ENCODE data around the gene TMEM232. TPM values are rescaled to one million over a fixed set of nuclear protein-coding genes. Genes with fewer than 3 reads are reported as not detected.

Gene TMEM232
- total and polyA plus RNA-seq, 2 donors = 2.0 to 2.3 TPM

DNA sequence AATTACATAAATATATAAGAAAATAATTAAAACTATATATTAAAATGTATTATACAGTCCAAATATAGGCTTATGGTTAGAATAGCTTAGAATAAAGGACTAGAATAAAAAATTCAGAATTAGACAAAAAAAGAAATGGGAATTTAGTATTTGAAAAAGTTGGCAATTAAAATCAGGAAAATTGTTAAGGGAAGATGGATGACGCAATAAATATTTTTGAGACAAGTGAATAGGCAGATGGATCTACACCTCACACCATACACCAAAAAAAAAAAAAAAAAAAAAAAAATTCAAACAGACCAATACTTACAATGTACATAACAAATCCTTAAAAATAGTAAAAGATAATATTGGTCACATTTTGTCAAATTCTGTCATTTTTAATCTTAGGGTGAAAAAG, 200.7 kb downstream of the TMEM232 start:
- H3K9me3 ChIP-seq (ENCODE audit: control insufficient read depth in 2 of 2, insufficient read depth in 1 of 2, low read length in 1 of 2) = no peaks in the 10 kb centered on the region
- no peak overlapping the region for H3K27ac ChIP-seq (ENCODE audit: low read depth in 1 of 2, low read length in 1 of 2)
- no peak for DNase-seq (ENCODE audit: low read depth in 6 of 9, low spot score in 9 of 9)
- 100% methylated on average over 1 of the region's 1 CpG for WGBS
- H3K27me3 ChIP-seq (ENCODE audit: control insufficient read depth in 2 of 2, insufficient read depth in 1 of 2, low read length in 1 of 2) = no peaks in the 10 kb centered on the region
- no peaks in the 10 kb centered on the region for H3K36me3 ChIP-seq (ENCODE audit: control insufficient read depth in 2 of 2, insufficient read depth in 2 of 2, low read length in 1 of 2)
- H3K4me3 ChIP-seq (ENCODE audit: low read length in 2 of 2) = no peak overlapping the region
- H3K4me1 ChIP-seq (ENCODE audit: control insufficient read depth in 2 of 2, insufficient read depth in 2 of 2, low read length in 2 of 2) = no peaks in the 10 kb centered on the region

DNA sequence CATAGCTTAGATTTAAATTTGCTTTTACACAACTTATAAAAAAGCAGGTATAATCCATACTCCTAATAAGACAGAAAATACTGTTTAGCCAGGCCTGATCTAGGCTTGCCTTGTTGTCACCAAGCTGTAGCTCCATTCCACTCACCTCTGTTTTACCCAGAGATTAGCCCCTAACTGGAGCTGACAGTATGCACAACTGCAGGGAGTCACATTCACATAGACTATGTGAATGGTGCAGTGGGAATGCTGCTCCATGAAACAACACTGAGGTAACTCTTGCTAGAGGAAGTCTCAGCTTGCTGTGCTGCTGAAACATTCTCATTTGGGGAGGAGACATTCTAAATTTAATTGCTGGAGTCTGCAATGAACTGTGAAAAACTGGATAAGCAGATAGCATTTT, 209.1 kb downstream of the TMEM232 start:
- Histone ChIP-seq H3K4me3 (ENCODE audit: low read length in 2 of 2) (no peak overlapping the region), H3K27me3 (ENCODE audit: control insufficient read depth in 2 of 2, insufficient read depth in 1 of 2, low read length in 1 of 2) (no peaks in the 10 kb centered on the region), H3K27ac (ENCODE audit: low read depth in 1 of 2, low read length in 1 of 2) (no peak overlapping the region)

DNA sequence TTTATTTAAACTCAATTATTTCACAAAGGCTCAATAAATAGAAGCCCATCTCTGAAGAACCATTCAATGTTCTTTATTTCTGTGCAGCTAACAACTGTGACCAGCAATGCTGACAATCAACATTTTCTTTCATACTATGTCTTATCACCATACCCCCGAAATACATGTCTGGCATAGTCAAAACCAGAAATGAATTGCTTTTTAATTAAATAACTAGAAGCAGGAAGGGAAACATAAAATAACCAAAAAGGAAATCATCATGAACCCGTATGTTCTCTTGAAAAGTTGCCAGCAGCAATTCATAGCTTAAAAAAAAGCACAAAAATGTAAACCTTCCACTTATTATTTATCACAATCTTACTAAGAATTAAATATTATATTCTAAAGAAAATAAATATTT, 212.4 kb downstream of the TMEM232 start:
- Histone ChIP-seq H3K9me3 (ENCODE audit: control insufficient read depth in 2 of 2, insufficient read depth in 1 of 2, low read length in 1 of 2) (no peaks in the 10 kb centered on the region), H3K27me3 (ENCODE audit: control insufficient read depth in 2 of 2, insufficient read depth in 1 of 2, low read length in 1 of 2) (no peaks in the 10 kb centered on the region), H3K27ac (ENCODE audit: low read depth in 1 of 2, low read length in 1 of 2) (no peak overlapping the region), H3K36me3 (ENCODE audit: control insufficient read depth in 2 of 2, insufficient read depth in 2 of 2, low read length in 1 of 2) (no peaks in the 10 kb centered on the region), H3K4me3 (ENCODE audit: low read length in 2 of 2) (no peak overlapping the region), H3K4me1 (ENCODE audit: control insufficient read depth in 2 of 2, insufficient read depth in 2 of 2, low read length in 2 of 2) (no peaks in the 10 kb centered on the region)
- DNase-seq (ENCODE audit: low read depth in 6 of 9, low spot score in 9 of 9) = no peak
- WGBS = 13% methylated on average over 2 of the region's 2 CpGs

More for the DNA sequence above, 209.1 kb downstream of the TMEM232 start:
- Histone ChIP-seq H3K36me3 (ENCODE audit: control insufficient read depth in 2 of 2, insufficient read depth in 2 of 2, low read length in 1 of 2) (no peaks in the 10 kb centered on the region), H3K9me3 (ENCODE audit: control insufficient read depth in 2 of 2, insufficient read depth in 1 of 2, low read length in 1 of 2) (no peaks in the 10 kb centered on the region), H3K4me1 (ENCODE audit: control insufficient read depth in 2 of 2, insufficient read depth in 2 of 2, low read length in 2 of 2) (no peaks in the 10 kb centered on the region)
- no peak for DNase-seq (ENCODE audit: low read depth in 6 of 9, low spot score in 9 of 9)

DNA sequence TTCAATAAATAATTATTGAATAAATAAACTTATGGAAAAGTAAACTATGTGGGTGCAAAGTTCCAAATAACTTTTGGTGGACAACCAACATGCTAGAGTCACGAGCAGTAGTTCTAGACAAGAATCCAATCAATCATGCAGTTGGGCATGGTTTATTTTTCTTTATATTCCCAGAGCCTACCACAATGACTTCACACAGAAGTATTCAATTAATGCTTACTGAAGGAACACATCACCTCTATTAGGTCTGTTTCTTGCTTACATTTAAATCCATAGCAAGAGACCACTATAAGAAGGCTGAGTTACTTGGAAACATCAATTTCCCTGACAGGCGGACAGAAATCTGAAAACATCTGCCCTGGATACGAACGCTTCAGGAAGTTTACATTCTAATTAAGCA, 214.2 kb downstream of the TMEM232 start:
- no peaks in the 10 kb centered on the region for H3K9me3 ChIP-seq (ENCODE audit: control insufficient read depth in 2 of 2, insufficient read depth in 1 of 2, low read length in 1 of 2)
- no peaks in the 10 kb centered on the region for H3K36me3 ChIP-seq (ENCODE audit: control insufficient read depth in 2 of 2, insufficient read depth in 2 of 2, low read length in 1 of 2)
- DNase-seq (ENCODE audit: low read depth in 6 of 9, low spot score in 9 of 9) = no peak
- H3K27ac ChIP-seq (ENCODE audit: low read depth in 1 of 2, low read length in 1 of 2) = no peak overlapping the region
- H3K4me1 ChIP-seq (ENCODE audit: control insufficient read depth in 2 of 2, insufficient read depth in 2 of 2, low read length in 2 of 2) = no peaks in the 10 kb centered on the region
- no peak overlapping the region for H3K4me3 ChIP-seq (ENCODE audit: low read length in 2 of 2)
- 95% methylated on average over 4 of the region's 4 CpGs for WGBS
- no peaks in the 10 kb centered on the region for H3K27me3 ChIP-seq (ENCODE audit: control insufficient read depth in 2 of 2, insufficient read depth in 1 of 2, low read length in 1 of 2)

DNA sequence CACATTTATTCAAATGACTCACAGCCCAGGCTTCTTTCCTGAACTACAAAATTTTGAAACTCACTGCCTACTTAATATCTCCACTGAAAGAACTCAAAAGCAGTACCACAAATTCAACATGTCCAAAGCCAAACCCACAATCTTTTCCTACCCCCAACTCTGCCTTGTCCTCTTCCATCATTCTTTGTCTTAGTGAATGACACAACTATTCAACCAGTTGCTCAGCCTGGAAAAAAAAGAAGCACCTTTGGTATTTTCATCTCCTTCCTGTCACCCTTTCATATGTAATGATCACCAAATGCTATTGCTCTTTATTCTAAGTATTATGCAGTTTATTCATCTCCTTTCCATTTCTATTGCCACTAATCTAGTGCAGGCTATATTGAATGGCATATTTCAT, 216.3 kb downstream of the TMEM232 start:
- Histone ChIP-seq H3K4me1 (ENCODE audit: control insufficient read depth in 2 of 2, insufficient read depth in 2 of 2, low read length in 2 of 2) (no peaks in the 10 kb centered on the region), H3K36me3 (ENCODE audit: control insufficient read depth in 2 of 2, insufficient read depth in 2 of 2, low read length in 1 of 2) (no peaks in the 10 kb centered on the region), H3K27ac (ENCODE audit: low read depth in 1 of 2, low read length in 1 of 2) (no peak overlapping the region), H3K4me3 (ENCODE audit: low read length in 2 of 2) (no peak overlapping the region), H3K27me3 (ENCODE audit: control insufficient read depth in 2 of 2, insufficient read depth in 1 of 2, low read length in 1 of 2) (no peaks in the 10 kb centered on the region), H3K9me3 (ENCODE audit: control insufficient read depth in 2 of 2, insufficient read depth in 1 of 2, low read length in 1 of 2) (no peaks in the 10 kb centered on the region)
- no peak for DNase-seq (ENCODE audit: low read depth in 6 of 9, low spot score in 9 of 9)

DNA sequence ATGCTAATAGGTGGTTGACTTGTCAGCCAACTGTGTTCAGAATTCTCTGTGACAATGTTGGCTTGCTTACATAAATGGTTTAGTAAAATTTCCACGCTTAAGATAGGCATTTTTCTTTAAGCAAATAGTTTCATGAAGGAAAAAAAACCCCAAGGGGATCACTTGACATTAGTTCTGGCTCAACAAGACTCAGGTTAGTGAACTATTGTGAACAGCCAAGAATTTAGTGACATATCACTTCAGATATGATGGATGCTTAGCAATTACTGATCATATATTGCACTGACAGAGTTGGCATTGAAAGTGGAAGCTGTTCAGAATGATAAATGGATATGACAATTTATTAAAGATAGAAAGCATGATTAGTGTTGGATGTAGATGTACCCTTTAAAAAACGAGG, 218.5 kb downstream of the TMEM232 start:
- Histone ChIP-seq H3K4me1 (ENCODE audit: control insufficient read depth in 2 of 2, insufficient read depth in 2 of 2, low read length in 2 of 2) (no peaks in the 10 kb centered on the region), H3K4me3 (ENCODE audit: low read length in 2 of 2) (no peak overlapping the region), H3K27me3 (ENCODE audit: control insufficient read depth in 2 of 2, insufficient read depth in 1 of 2, low read length in 1 of 2) (no peaks in the 10 kb centered on the region), H3K27ac (ENCODE audit: low read depth in 1 of 2, low read length in 1 of 2) (no peak overlapping the region), H3K36me3 (ENCODE audit: control insufficient read depth in 2 of 2, insufficient read depth in 2 of 2, low read length in 1 of 2) (no peaks in the 10 kb centered on the region), H3K9me3 (ENCODE audit: control insufficient read depth in 2 of 2, insufficient read depth in 1 of 2, low read length in 1 of 2) (no peaks in the 10 kb centered on the region)
- no peak for DNase-seq (ENCODE audit: low read depth in 6 of 9, low spot score in 9 of 9)
- 82% methylated on average over 2 of the region's 2 CpGs for WGBS

DNA sequence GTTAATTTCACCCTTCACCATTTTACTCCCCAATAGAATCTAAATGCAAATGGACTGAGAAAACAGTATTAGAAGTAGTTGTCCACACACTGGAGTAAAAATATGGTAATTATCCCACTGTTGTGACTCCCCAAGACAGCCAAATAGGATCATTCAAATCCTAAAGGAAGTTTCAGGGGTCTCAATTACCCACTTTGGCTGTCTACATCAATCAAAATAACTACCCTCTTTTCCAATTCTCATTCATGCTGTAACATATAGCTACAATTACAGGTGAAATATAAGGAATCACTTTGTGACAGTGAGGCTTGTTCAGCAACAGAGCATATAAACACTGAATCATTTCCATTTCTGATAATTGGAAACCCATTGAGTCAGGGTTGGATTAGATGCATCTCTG, 220.1 kb downstream of the TMEM232 start:
- Histone ChIP-seq H3K27ac (ENCODE audit: low read depth in 1 of 2, low read length in 1 of 2) (no peak overlapping the region), H3K36me3 (ENCODE audit: control insufficient read depth in 2 of 2, insufficient read depth in 2 of 2, low read length in 1 of 2) (no peaks in the 10 kb centered on the region), H3K4me3 (ENCODE audit: low read length in 2 of 2) (no peak overlapping the region), H3K4me1 (ENCODE audit: control insufficient read depth in 2 of 2, insufficient read depth in 2 of 2, low read length in 2 of 2) (no peaks in the 10 kb centered on the region), H3K27me3 (ENCODE audit: control insufficient read depth in 2 of 2, insufficient read depth in 1 of 2, low read length in 1 of 2) (no peaks in the 10 kb centered on the region), H3K9me3 (ENCODE audit: control insufficient read depth in 2 of 2, insufficient read depth in 1 of 2, low read length in 1 of 2) (no peaks in the 10 kb centered on the region)
- DNase-seq (ENCODE audit: low read depth in 6 of 9, low spot score in 9 of 9) = no peak

DNA sequence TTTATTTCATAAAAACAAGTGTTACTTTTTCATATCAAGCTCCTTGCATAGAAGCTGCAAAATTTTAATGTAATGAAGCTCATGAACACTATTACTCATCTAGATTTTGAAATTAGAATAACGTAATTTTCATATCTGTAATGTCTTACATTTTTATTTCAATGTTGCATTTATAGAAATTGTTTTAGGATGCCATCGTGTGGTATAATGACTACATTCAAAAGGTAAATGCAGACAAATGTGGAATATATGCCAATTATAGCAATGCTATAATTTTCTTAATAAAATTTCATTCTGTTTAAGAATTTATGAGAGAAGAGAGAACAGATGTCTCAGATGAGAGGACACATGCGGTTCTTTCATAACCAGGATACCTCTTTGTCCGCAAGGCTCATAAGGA, 230.2 kb downstream of the TMEM232 start:
- Histone ChIP-seq H3K4me3 (ENCODE audit: low read length in 2 of 2) (no peak overlapping the region), H3K4me1 (ENCODE audit: control insufficient read depth in 2 of 2, insufficient read depth in 2 of 2, low read length in 2 of 2) (no peaks in the 10 kb centered on the region), H3K9me3 (ENCODE audit: control insufficient read depth in 2 of 2, insufficient read depth in 1 of 2, low read length in 1 of 2) (no peaks in the 10 kb centered on the region), H3K36me3 (ENCODE audit: control insufficient read depth in 2 of 2, insufficient read depth in 2 of 2, low read length in 1 of 2) (no peaks in the 10 kb centered on the region), H3K27me3 (ENCODE audit: control insufficient read depth in 2 of 2, insufficient read depth in 1 of 2, low read length in 1 of 2) (no peaks in the 10 kb centered on the region), H3K27ac (ENCODE audit: low read depth in 1 of 2, low read length in 1 of 2) (no peak overlapping the region)
- DNase-seq (ENCODE audit: low read depth in 6 of 9, low spot score in 9 of 9) = no peak
- 84% methylated on average over 4 of the region's 4 CpGs for WGBS

GRCh38 chr5:110492446-110492845, 234.0 kb downstream of the TMEM232 start:
- no peaks in the 10 kb centered on the region for H3K36me3 ChIP-seq (ENCODE audit: control insufficient read depth in 2 of 2, insufficient read depth in 2 of 2, low read length in 1 of 2)
- DNase-seq (ENCODE audit: low read depth in 6 of 9, low spot score in 9 of 9) = no peak
- H3K4me3 ChIP-seq (ENCODE audit: low read length in 2 of 2) = no peak overlapping the region
- no peaks in the 10 kb centered on the region for H3K4me1 ChIP-seq (ENCODE audit: control insufficient read depth in 2 of 2, insufficient read depth in 2 of 2, low read length in 2 of 2)
- H3K9me3 ChIP-seq (ENCODE audit: control insufficient read depth in 2 of 2, insufficient read depth in 1 of 2, low read length in 1 of 2) = no peaks in the 10 kb centered on the region
- H3K27me3 ChIP-seq (ENCODE audit: control insufficient read depth in 2 of 2, insufficient read depth in 1 of 2, low read length in 1 of 2) = no peaks in the 10 kb centered on the region
- H3K27ac ChIP-seq (ENCODE audit: low read depth in 1 of 2, low read length in 1 of 2) = no peak overlapping the region

DNA sequence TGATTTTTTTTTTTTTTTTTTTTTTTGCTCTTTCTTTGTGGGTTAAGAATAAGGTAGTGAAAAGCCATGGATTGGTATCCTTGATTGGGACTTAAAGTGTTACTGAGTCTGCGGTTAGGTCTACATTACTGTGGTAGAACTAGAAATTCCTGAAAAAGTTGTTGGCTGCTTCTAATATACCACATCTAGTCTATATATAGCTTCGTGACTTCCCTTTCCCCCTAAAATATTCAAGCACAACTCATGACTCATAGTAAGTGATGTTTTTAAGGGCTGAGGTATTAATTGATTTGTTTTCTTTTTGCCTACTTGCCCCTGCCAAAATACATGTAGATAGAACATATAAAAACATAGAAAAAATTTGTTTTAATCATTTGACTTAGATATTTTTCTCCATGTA, 247.6 kb downstream of the TMEM232 start:
- 6% methylated on average over 2 of the region's 2 CpGs for WGBS
- Histone ChIP-seq H3K9me3 (ENCODE audit: control insufficient read depth in 2 of 2, insufficient read depth in 1 of 2, low read length in 1 of 2) (peaks cover 0 to 2% of the 10 kb centered on the region in 2 donors), H3K27me3 (ENCODE audit: control insufficient read depth in 2 of 2, insufficient read depth in 1 of 2, low read length in 1 of 2) (no peaks in the 10 kb centered on the region), H3K27ac (ENCODE audit: low read depth in 1 of 2, low read length in 1 of 2) (no peak overlapping the region), H3K4me3 (ENCODE audit: low read length in 2 of 2) (no peak overlapping the region), H3K4me1 (ENCODE audit: control insufficient read depth in 2 of 2, insufficient read depth in 2 of 2, low read length in 2 of 2) (no peaks in the 10 kb centered on the region), H3K36me3 (ENCODE audit: control insufficient read depth in 2 of 2, insufficient read depth in 2 of 2, low read length in 1 of 2) (no peaks in the 10 kb centered on the region)
- no peak for DNase-seq (ENCODE audit: low read depth in 6 of 9, low spot score in 9 of 9)

Data from thymus (tissue), 11 donors.